Effector memory CD8-positive, alpha-beta T cell (primary cell): ENCODE data around the gene RALGAPB.

ENCODE experiments used
- ATAC-seq: fragments of 150-1000 bp; cut with Tn5 transposase; replicated peaks from 2 replicates; pipeline ENCODE4 v1.10.0; 2021; ENCODE audit warnings: mild to moderate bottlenecking, moderate library complexity
- DNase-seq, 3 experiments: peaks; one replicate each; pipeline ENCODE4 v3.0.0; 2021
- H3K27ac Mint-ChIP-seq, 2 donors: one replicate each; pipeline ENCODE4 v1.8.0; 2022; ENCODE audit warnings: mild to moderate bottlenecking in 2 of 2, mixed read lengths in 2 of 2, moderate library complexity in 2 of 2
- H3K27me3 Mint-ChIP-seq, 2 donors: one replicate each; pipeline ENCODE4 v1.8.0; 2022; ENCODE audit warnings: mixed read lengths in 2 of 2
- H3K36me3 Mint-ChIP-seq: one replicate; pipeline ENCODE4 v1.8.0; 2022; ENCODE audit warnings: mild to moderate bottlenecking, moderate library complexity, mixed read lengths; ENCODE audit not compliant: insufficient read depth
- H3K4me1 Mint-ChIP-seq, 2 donors: one replicate each; pipeline ENCODE4 v1.8.0; 2022; ENCODE audit warnings: low read depth in 2 of 2, mixed read lengths in 2 of 2
- H3K4me3 Mint-ChIP-seq, 2 donors: one replicate each; pipeline ENCODE4 v1.8.0; 2022; ENCODE audit warnings: mild to moderate bottlenecking in 2 of 2, mixed read lengths in 2 of 2, moderate library complexity in 2 of 2
- H3K9me3 Mint-ChIP-seq, 2 donors: one replicate each; pipeline ENCODE4 v1.8.0; 2022; ENCODE audit warnings: mixed read lengths in 2 of 2

The RALGAPB gene

DNA sequence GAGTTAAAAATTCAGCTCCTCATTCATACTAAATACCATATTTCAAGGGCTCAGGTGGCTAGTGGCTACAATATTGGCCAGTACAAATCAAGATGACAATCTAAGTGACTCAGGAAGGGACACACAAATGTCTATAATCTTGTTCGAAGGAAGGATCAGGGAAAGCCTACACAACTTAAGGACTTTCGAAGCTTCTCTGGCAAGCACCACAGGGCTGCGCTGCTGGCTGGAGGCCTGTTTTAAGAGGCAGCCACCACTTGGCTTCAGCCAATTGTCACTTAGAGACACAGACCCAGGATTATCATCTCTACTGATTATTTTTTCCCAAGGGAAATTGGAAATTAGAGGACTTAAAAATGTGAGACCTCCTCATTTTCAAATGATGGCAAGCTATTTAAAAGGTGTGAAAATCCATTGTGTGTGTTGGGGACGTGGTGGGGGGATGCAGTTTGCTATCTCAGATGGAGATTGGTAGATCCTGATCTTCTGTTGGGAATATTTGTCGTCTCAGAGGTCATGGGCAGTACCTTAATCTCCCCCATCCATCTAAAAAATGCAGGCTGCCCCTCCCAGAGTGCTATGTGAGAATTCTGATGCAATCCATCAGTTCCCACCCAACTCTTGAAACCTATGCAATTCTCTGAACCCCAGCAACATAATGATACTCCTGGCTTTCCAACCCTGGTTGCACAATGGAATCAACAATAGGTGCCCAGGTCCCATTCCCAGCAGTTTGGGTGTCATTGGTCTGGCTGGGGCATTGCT, 140.3 kb downstream of the RALGAPB start:
- Mint-ChIP-seq H3K4me1 (no peaks in the 10 kb centered on the region), H3K27me3 (peaks cover 26 to 54% of the 10 kb centered on the region in 2 donors), H3K4me3 (no peak overlapping the region), H3K27ac (no peak overlapping the region), H3K36me3 (no peaks in the 10 kb centered on the region), H3K9me3 (no peaks in the 10 kb centered on the region)
- ATAC-seq (no peak), DNase-seq (no peak)

DNA sequence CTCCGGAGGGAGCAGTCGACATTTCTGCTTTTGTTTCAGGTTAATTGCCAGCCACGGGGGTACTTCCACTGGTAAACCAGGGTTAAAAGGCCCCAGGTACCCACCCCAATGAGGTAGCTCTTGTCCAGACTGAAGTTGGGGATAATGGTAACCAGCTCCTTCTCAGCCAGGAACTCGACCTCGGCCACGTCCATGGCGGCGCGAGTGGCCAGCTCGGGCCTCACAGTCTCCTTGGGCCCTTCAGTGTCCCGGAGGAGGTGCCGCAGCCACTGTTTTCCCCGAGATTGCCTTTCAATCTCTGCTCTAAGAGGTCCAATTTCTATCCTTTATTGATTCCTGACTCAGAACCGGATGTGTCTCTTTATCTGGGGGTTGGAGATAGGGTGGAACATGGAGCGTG, 142.6 kb downstream of the RALGAPB start:
- H3K4me1 Mint-ChIP-seq = no peaks in the 10 kb centered on the region
- H3K27me3 Mint-ChIP-seq = peaks cover 38 to 69% of the 10 kb centered on the region in 2 donors
- H3K27ac Mint-ChIP-seq = no peak overlapping the region

DNA sequence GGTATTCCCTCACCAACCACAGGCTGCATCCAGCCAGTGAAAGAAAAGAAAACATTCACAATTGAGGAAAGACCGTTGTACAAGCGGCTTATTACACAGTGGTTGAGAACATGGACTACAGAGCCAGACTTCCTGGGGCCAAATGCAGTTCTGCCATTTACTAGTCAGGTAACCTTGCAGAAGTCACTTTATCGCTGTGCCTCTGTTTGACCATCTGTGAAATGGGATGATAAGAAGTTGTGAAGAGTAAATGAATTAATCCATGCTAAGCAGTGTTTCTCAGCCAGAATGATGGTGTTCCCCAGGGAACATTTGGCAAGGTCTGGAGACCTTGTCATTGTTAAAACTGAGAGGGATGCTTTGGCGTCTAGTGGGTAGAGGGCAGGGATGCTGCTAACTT, 143.8 kb downstream of the RALGAPB start:
- no peak overlapping the region for H3K4me3 Mint-ChIP-seq
- no peak overlapping the region for H3K27ac Mint-ChIP-seq
- no peaks in the 10 kb centered on the region for H3K36me3 Mint-ChIP-seq
- H3K27me3 Mint-ChIP-seq = peaks cover 38 to 80% of the 10 kb centered on the region in 2 donors
- H3K4me1 Mint-ChIP-seq = no peaks in the 10 kb centered on the region
- DNase-seq = no peak
- H3K9me3 Mint-ChIP-seq = no peaks in the 10 kb centered on the region
- ATAC-seq = no peak

More for the DNA sequence above, 142.6 kb downstream of the RALGAPB start:
- no peak for DNase-seq
- H3K9me3 Mint-ChIP-seq = no peaks in the 10 kb centered on the region
- no peaks in the 10 kb centered on the region for H3K36me3 Mint-ChIP-seq
- no peak for ATAC-seq
- no peak overlapping the region for H3K4me3 Mint-ChIP-seq

DNA sequence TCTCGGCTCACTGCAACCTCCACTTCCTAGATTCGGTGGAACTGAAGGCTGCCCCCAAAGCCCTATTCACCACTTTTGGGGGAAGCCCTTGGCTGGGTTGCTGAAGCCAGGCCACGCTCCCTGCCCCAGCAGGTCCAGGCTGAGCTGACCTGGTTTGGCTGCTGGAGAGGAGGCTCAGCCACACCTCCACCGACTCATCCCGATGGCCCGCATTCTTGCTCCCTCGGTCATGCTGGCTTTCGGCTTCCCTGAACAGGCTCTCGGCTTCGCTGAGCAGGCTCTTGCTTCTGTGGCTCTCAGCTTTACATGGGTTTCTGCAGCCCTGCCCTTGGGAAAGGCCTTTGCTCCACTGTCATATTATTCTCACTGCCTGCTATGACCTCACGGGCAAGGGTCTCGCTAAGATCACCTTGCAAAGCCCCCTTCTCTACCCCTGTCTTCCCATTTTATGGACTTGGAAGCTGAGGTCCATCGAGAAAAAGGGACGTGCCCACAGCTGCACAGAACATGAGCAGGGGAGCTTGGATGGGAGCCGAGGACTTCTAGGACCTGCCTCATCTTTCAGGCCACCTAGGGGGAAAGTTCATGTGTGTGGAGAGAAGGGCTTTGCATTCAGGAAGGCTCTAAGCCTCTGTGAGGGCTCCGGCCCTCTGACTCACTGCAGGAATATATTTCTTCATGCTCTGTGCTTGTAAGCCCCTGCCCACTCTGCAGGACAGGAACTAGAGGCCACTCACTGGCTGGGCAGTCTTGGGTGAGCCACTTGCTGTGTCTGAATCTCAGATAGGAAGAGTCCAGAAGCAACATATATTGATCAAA, 144.6 kb downstream of the RALGAPB start:
- ATAC-seq = no peak
- Mint-ChIP-seq H3K4me1 (no peaks in the 10 kb centered on the region), H3K27me3 (peaks cover 38 to 80% of the 10 kb centered on the region in 2 donors), H3K27ac (no peak overlapping the region), H3K9me3 (no peaks in the 10 kb centered on the region), H3K4me3 (no peak overlapping the region), H3K36me3 (no peaks in the 10 kb centered on the region)
- no peak for DNase-seq

DNA sequence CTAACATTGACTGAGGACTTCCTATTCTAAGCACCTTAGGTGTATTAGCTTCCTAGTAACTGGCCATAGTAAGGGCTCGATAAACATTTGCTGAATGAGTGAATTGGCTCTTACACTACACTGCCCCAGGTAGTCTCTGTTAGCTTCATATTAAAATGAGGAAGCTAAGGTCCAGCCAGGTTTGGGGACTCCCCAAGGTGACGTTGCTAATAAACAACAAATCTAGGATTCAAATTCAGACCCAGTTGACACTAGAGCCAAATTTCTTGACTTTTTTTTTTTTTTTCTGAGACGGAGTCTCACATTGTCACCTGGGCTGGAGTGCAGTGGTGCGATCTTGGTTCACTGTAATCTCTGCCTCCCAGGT, 145.2 kb downstream of the RALGAPB start:
- ATAC-seq (no peak), DNase-seq (no peak)
- H3K36me3 Mint-ChIP-seq = no peaks in the 10 kb centered on the region
- H3K4me3 Mint-ChIP-seq = no peak overlapping the region
- H3K4me1 Mint-ChIP-seq = no peaks in the 10 kb centered on the region
- no peaks in the 10 kb centered on the region for H3K9me3 Mint-ChIP-seq
- H3K27me3 Mint-ChIP-seq = peaks cover 32 to 74% of the 10 kb centered on the region in 2 donors
- H3K27ac Mint-ChIP-seq = no peak overlapping the region

DNA sequence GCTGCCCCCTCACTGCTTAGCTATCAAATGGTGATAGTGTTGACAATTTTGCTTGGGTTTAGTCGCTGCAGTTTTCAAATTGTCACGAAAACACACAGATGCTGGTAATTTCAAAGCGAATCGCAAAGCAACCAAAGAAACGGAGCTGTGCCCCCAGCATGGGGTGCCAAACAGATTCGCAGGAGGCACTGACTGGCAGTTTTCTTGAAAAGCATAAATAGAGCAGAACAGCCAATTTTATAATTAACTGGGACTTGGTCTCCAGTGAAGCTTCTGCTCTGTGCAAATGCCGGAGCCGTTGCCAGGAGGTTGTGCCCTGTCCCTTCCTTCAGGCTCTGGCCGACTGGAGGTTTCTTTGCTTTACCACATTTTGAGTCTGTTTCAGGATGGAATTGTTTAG, 147.8 kb downstream of the RALGAPB start:
- H3K4me1 Mint-ChIP-seq = no peaks in the 10 kb centered on the region
- no peaks in the 10 kb centered on the region for H3K9me3 Mint-ChIP-seq
- DNase-seq (no peak), ATAC-seq (no peak)
- H3K4me3 Mint-ChIP-seq = no peak overlapping the region
- no peaks in the 10 kb centered on the region for H3K36me3 Mint-ChIP-seq
- peaks cover 28 to 57% of the 10 kb centered on the region in 2 donors for H3K27me3 Mint-ChIP-seq
- H3K27ac Mint-ChIP-seq = no peak overlapping the region

DNA sequence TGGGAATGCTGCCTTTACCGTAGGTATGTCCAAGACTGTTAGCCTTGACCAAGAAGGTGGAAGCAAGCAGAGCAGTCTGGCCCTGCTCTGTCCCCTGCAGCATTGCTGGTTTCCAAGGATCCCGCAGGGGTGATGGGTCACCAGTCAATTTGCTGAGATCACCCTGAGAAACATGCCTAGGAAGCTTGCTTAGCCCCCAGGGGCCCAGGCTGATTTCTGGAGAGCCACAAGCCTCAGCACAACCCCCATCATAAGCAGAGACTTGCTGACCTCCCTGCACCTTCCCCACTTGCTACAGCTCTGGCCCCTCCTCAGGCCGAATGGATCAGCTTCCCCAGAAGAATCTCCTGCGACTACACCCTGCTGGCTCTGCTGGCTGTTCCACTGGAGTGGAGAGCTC, 150.4 kb downstream of the RALGAPB start:
- no peak for ATAC-seq
- Mint-ChIP-seq H3K36me3 (no peaks in the 10 kb centered on the region), H3K9me3 (no peaks in the 10 kb centered on the region), H3K27me3 (peaks cover 19 to 34% of the 10 kb centered on the region in 2 donors), H3K27ac (no peak overlapping the region), H3K4me3 (no peak overlapping the region), H3K4me1 (no peaks in the 10 kb centered on the region)
- DNase-seq = no peak

DNA sequence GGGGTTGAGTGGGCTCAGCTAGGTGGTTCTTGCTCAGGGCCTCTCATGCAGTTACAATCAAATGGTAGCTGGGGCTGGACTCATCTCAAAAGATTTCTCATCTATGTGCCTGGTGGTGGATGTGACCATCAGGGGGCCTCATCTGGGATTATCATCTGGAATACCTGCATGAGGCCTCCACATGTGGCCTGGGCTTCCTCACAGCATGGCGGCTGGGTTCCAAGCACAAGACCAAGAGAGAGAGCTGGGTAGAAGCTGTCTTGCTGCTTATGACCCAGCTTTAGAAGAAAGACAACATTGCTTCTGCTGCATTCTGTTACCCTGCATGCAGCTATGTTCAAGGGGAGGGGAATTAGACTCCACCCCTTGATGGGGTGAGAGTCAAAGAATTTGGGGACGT, 151.4 kb downstream of the RALGAPB start:
- H3K36me3 Mint-ChIP-seq = no peaks in the 10 kb centered on the region
- DNase-seq = no peak
- H3K9me3 Mint-ChIP-seq = no peaks in the 10 kb centered on the region
- no peak overlapping the region for H3K27ac Mint-ChIP-seq
- no peak for ATAC-seq
- H3K27me3 Mint-ChIP-seq = peaks cover 11 to 25% of the 10 kb centered on the region in 2 donors
- H3K4me3 Mint-ChIP-seq = no peak overlapping the region
- H3K4me1 Mint-ChIP-seq = no peaks in the 10 kb centered on the region

DNA sequence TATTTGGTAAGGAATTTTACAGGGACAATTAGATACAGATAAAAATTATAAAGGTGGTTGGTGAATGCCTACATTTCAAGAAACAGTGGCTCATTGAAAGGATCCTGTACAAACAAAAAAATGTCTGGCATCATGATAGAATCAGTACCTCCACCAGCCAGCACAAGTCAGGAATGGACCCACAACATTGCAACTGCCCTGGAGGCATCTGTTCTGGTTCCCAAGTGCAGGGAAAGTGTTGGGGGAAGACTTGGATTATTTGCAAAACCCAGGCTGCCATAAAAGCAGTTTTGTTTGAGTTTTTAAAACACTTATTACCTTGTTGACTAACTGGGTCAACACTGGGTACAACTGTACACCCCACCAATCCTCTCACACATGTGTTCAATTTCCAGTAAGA, 153.3 kb downstream of the RALGAPB start:
- Mint-ChIP-seq H3K27ac (no peak overlapping the region), H3K4me1 (no peaks in the 10 kb centered on the region), H3K27me3 (peaks cover 7 to 13% of the 10 kb centered on the region in 2 donors), H3K9me3 (no peaks in the 10 kb centered on the region), H3K36me3 (no peaks in the 10 kb centered on the region), H3K4me3 (no peak overlapping the region)
- ATAC-seq = no peak
- DNase-seq = no peak

DNA sequence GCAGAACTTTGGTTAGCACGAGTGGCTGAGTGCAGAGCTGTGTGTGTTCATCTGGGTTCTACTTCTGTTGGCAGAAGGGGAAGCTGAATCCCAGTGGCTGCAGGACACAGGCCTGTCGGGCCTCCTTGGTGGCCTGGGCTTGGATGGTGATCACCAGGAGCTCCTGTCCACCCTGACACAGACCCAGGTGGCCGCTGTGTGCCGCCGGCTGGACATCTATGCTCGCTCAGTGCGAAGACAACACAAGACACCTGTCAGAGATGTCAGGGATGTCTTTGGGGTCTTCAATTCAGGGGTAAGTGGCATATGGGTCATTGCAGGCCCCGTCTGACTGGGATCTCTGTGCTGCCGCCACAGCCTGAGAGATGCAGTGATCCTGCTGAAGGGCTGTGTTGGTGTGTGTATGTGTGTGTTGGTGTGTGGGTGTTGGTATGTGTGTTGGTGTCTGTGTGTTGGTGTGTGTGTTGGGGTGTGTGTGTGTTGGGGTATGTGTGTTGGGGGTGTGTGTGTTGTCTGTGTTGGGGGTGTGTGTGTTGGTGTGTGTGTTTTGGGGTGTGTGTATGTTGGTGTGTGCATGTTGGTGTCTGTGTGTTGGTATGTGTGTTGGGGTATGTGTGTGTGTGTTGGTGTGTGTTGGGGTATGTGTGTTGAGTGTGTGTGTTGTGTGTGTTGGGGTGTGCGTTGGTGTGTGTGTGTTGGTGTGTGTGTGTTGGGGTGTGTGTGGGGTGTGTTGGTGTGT, 154.4 kb downstream of the RALGAPB start:
- Mint-ChIP-seq H3K4me3 (no peak overlapping the region), H3K27me3 (peaks cover 7 to 8% of the 10 kb centered on the region in 2 donors), H3K9me3 (no peaks in the 10 kb centered on the region), H3K36me3 (no peaks in the 10 kb centered on the region), H3K4me1 (no peaks in the 10 kb centered on the region), H3K27ac (no peak overlapping the region)
- DNase-seq = no peak
- no peak for ATAC-seq
